GM21723 (cell line): ENCODE data around the gene YAF2.

Experiments
- ATAC-seq: cut with Tn5 transposase; IDR thresholded peaks from one replicate; pipeline ENCODE4 v1.9.1; 2021; ENCODE audit warnings: mild to moderate bottlenecking, moderate library complexity; ENCODE audit not compliant: unreplicated experiment

Gene YAF2

GRCh38 chr12:42238240-42239140 lies at the start of gene YAF2:
Gene YAF2, minus strand, starts transcription at chr12:42238248. Its CDS starts 68 bp downstream, at chr12:42238180.
- peak; percentile 85 for ATAC-seq

- ATAC-seq = no peak
Measured at GRCh38 chr12:42286741-42287140, 48.7 kb upstream of the YAF2 start.

- ATAC-seq = no peak
Measured at GRCh38 chr12:42285431-42285830, 47.4 kb upstream of the YAF2 start.

- ATAC-seq = no peak
Measured at GRCh38 chr12:42284876-42285275, 46.8 kb upstream of the YAF2 start.

GRCh38 chr12:42284157-42284556 lies 46.1 kb upstream of the YAF2 start:
- ATAC-seq = no peak

- no peak for ATAC-seq
Measured at GRCh38 chr12:42283739-42284138, 45.7 kb upstream of the YAF2 start.

- ATAC-seq = no peak
Measured at GRCh38 chr12:42282294-42282693, 44.2 kb upstream of the YAF2 start.

GRCh38 chr12:42281844-42282243 lies 43.8 kb upstream of the YAF2 start:
- ATAC-seq = no peak

GRCh38 chr12:42281278-42281677 lies 43.2 kb upstream of the YAF2 start:
- no peak for ATAC-seq

- ATAC-seq = no peak
Measured at GRCh38 chr12:42278128-42278510, 40.1 kb upstream of the YAF2 start.

- ATAC-seq = no peak
Measured at GRCh38 chr12:42277396-42278127, 39.5 kb upstream of the YAF2 start.

GRCh38 chr12:42275499-42275898 lies 37.5 kb upstream of the YAF2 start:
- no peak for ATAC-seq

GRCh38 chr12:42273706-42274105 lies 35.7 kb upstream of the YAF2 start:
- ATAC-seq = no peak

- ATAC-seq = no peak
Measured at GRCh38 chr12:42270596-42270995, 32.5 kb upstream of the YAF2 start.

GRCh38 chr12:42267413-42268190 lies 29.6 kb upstream of the YAF2 start:
- no peak for ATAC-seq

GRCh38 chr12:42266579-42267230 lies 28.7 kb upstream of the YAF2 start:
- no peak for ATAC-seq

GRCh38 chr12:42262271-42262670 lies 24.2 kb upstream of the YAF2 start:
- no peak for ATAC-seq

- ATAC-seq = no peak
Measured at GRCh38 chr12:42261708-42262107, 23.7 kb upstream of the YAF2 start.

GRCh38 chr12:42260518-42260917 lies 22.5 kb upstream of the YAF2 start:
- no peak for ATAC-seq

- ATAC-seq = no peak
Measured at GRCh38 chr12:42259699-42260098, 21.7 kb upstream of the YAF2 start.

GRCh38 chr12:42255866-42256261 lies 17.8 kb upstream of the YAF2 start:
- no peak for ATAC-seq
